Neutrophil (primary cell): ENCODE data around the gene APELA.

Experiments used
- H3K27ac ChIP-seq: fragments of 200-600 bp; sonication (generic); 2 replicates; pipeline ENCODE4 v1.5.1; 2016; ENCODE audit warnings: mild to moderate bottlenecking, moderate library complexity
- H3K27me3 ChIP-seq: fragments of 200-600 bp; sonication (generic); 2 replicates; pipeline ENCODE4 v1.6.0; 2016; ENCODE audit warnings: mild to moderate bottlenecking
- H3K36me3 ChIP-seq: fragments of 200-600 bp; sonication (generic); 2 replicates; pipeline ENCODE4 v1.5.1; 2017
- H3K4me1 ChIP-seq, 2 experiments: fragments of 200-600 bp in 1 of 2; sonication (generic) in 1 of 2; 1 replicate in 1 of 2; 2 replicates in 1 of 2; pipeline versions ENCODE4 v1.5.1 to v1.6.1; 2013 to 2016; ENCODE audit warnings: low read depth in 1 of 2, low read length in 1 of 2, mild to moderate bottlenecking in 1 of 2, moderate library complexity in 1 of 2; ENCODE audit not compliant: control insufficient read depth in 1 of 2, insufficient read depth in 1 of 2
- H3K4me3 ChIP-seq, 2 experiments: fragments of 200-600 bp in 1 of 2; sonication (generic) in 1 of 2; 1 replicate in 1 of 2; 2 replicates in 1 of 2; pipeline ENCODE4 v1.5.1; 2013 to 2016; ENCODE audit warnings: low read depth in 1 of 2, low read length in 1 of 2, mild to moderate bottlenecking in 1 of 2, moderate library complexity in 1 of 2
- H3K9me3 ChIP-seq: fragments of 200-600 bp; sonication (generic); 2 replicates; pipeline ENCODE4 v1.5.1; 2016
- TF ChIP-seq, protein P1 (sequence below): fragments of 200-600 bp; sonication (generic); IDR thresholded peaks from 2 replicates; pipeline ENCODE4 v1.5.1; 2016; ENCODE audit warnings: antibody characterized with exemption

Gene APELA

DNA sequence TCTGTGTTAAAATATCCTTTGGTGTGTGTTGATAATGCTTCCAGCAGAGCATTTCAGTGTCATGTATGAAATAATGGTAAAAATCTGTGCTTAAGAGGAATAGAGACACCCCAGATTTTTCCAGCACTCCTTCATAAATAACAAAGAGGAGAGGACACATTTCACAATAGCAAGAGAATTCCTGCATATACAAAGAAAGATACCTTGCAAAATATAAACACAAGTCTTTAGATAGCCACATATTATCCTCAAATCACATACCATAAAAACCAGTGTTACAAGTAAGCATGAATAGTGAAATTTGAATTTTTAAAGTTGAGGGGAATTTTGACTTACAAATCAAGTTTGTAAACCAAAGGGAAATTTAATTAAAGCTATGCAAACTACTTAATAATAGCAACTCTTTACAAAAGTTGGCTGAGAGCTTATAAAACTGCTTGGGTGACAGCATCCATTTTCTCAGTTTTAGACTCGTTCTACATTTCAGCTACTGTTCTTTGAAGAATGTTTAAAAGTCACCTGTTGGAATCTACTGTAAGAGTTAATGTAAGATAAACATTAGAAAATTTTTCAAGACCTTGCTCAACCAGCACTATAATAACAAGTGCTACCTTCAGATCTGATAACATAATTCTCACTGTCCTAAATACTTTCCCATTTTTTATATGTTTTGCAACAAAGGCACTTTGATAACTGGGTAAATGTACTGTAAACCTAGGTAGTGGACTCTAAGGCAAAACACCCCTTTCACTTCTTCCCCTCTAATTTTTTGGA is 3.7 kb downstream of the APELA start:
- Histone ChIP-seq H3K9me3 (no peaks in the 10 kb centered on the region), H3K4me3 (no peak overlapping the region), H3K27me3 (no peaks in the 10 kb centered on the region), H3K27ac (no peak overlapping the region), H3K36me3 (no peaks in the 10 kb centered on the region), H3K4me1 (no peaks in the 10 kb centered on the region)
- TF ChIP-seq, protein P1, sequence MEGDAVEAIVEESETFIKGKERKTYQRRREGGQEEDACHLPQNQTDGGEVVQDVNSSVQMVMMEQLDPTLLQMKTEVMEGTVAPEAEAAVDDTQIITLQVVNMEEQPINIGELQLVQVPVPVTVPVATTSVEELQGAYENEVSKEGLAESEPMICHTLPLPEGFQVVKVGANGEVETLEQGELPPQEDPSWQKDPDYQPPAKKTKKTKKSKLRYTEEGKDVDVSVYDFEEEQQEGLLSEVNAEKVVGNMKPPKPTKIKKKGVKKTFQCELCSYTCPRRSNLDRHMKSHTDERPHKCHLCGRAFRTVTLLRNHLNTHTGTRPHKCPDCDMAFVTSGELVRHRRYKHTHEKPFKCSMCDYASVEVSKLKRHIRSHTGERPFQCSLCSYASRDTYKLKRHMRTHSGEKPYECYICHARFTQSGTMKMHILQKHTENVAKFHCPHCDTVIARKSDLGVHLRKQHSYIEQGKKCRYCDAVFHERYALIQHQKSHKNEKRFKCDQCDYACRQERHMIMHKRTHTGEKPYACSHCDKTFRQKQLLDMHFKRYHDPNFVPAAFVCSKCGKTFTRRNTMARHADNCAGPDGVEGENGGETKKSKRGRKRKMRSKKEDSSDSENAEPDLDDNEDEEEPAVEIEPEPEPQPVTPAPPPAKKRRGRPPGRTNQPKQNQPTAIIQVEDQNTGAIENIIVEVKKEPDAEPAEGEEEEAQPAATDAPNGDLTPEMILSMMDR = no peak

DNA sequence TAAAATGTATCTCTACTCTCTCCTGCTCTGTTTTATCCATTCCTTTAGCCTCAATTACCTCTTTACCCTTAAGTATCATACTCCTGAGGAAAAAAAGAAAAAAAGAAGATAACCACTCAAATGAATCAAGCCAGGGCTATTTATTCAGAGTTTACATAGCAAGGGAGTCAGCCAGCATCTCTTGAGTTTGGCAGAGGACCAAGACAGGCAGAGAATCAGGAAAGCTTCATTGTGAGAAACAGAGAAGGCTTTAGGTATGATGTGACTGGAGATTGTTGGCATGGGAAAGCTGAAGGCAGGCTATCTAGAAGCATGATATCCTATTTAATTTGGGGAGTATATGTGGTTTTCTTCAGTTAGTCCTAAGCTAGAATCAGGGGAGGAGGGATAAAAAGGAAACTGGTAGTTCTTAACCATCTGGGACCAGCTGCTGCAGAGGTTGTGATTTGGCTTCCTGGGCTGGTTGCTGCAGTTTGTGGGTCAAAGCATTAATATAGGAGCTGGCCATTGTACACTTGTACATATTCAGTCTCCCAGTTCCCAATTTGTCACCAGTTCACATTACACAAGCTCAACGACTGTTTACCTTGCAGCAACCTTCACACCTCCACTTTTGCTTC is 11.2 kb downstream of the APELA start:
- Histone ChIP-seq H3K27ac (no peak overlapping the region), H3K4me3 (no peak overlapping the region)
- TF ChIP-seq, protein P1 = no peak

DNA sequence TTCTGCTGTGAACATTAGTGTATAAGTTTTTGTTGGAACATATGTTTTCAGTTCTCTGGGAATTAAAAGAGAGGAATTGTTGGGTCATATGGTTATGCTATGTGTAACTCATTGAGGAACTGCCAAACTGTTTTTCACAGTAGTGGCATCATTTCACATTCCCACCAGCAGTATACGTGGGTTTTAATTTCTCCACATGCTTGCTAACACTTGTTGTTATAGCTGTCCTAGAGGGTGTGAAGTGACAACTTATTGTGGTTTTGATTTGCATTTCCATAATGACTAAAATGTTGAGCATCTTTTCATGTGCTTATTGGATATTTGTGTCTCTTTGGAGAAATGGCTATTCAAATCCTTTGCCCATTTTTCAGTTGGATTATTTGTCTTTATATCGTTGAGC is 13.7 kb downstream of the APELA start:
- Histone ChIP-seq H3K27me3 (peaks cover 3% of the 10 kb centered on the region), H3K9me3 (no peaks in the 10 kb centered on the region), H3K36me3 (no peaks in the 10 kb centered on the region), H3K27ac (no peak overlapping the region), H3K4me3 (no peak overlapping the region), H3K4me1 (no peaks in the 10 kb centered on the region)
- TF ChIP-seq, protein P1 = no peak

More for the DNA sequence above, 11.2 kb downstream of the APELA start:
- Histone ChIP-seq H3K27me3 (peaks cover 3% of the 10 kb centered on the region), H3K36me3 (no peaks in the 10 kb centered on the region), H3K4me1 (no peaks in the 10 kb centered on the region), H3K9me3 (no peaks in the 10 kb centered on the region)

DNA sequence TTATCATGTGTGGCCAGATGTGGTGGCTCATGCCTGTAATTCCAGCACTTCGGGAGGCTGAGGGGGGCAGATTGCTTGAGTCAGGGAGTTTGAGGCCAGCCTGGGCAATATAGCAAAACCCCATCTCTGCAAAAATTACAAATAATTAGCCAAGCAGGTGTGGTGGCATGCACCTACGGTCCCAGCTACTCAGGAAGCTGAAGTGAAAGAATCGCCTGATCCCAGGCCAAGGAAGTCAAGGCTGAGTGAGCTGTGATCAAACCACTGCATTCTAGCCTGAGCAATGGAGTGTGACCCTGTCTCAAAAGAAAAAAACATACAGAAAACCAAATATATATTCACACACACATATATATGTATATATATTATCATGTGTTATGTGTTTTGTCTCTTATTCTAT is 15.0 kb downstream of the APELA start:
- H3K27me3 ChIP-seq = peaks cover 3% of the 10 kb centered on the region
- H3K4me3 ChIP-seq = no peak overlapping the region
- no peaks in the 10 kb centered on the region for H3K4me1 ChIP-seq
- TF ChIP-seq, protein P1 = no peak
- H3K9me3 ChIP-seq = no peaks in the 10 kb centered on the region
- no peaks in the 10 kb centered on the region for H3K36me3 ChIP-seq
- no peak overlapping the region for H3K27ac ChIP-seq

DNA sequence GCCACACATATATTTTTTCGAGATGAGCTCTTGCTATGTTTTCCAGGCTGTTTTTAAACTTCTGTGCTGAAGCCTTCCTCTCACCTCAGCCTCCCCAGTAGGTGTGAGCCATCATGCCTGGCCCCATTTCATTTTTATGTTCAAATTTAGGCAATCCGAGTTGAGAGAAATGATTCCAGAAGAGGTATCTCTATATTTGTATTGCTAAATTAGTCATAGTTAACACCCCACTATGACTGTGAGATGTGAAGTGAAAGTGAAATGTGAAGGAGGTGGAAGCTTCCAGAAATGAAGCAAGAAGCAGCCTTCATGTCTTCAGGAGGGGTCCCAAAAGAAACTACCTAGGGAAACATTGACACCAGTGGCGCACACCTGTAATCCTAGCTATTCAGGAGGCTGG is 17.7 kb downstream of the APELA start:
- H3K9me3 ChIP-seq = no peaks in the 10 kb centered on the region
- no peaks in the 10 kb centered on the region for H3K4me1 ChIP-seq
- H3K36me3 ChIP-seq = no peaks in the 10 kb centered on the region
- H3K4me3 ChIP-seq = no peak overlapping the region
- H3K27me3 ChIP-seq = peaks cover 3% of the 10 kb centered on the region
- no peak overlapping the region for H3K27ac ChIP-seq
- TF ChIP-seq, protein P1 = no peak
